ENCODE measurements around the gene CDK5RAP1. TPM values are rescaled to one million over a fixed set of nuclear protein-coding genes. Genes with fewer than 3 reads are reported as not detected.
A peak's percentile ranks its signal among the peaks of the same experiment; 100 is the strongest.

CDK5RAP1 gene
- total RNA-seq, 1 donor, result 22.5 TPM

DNA sequence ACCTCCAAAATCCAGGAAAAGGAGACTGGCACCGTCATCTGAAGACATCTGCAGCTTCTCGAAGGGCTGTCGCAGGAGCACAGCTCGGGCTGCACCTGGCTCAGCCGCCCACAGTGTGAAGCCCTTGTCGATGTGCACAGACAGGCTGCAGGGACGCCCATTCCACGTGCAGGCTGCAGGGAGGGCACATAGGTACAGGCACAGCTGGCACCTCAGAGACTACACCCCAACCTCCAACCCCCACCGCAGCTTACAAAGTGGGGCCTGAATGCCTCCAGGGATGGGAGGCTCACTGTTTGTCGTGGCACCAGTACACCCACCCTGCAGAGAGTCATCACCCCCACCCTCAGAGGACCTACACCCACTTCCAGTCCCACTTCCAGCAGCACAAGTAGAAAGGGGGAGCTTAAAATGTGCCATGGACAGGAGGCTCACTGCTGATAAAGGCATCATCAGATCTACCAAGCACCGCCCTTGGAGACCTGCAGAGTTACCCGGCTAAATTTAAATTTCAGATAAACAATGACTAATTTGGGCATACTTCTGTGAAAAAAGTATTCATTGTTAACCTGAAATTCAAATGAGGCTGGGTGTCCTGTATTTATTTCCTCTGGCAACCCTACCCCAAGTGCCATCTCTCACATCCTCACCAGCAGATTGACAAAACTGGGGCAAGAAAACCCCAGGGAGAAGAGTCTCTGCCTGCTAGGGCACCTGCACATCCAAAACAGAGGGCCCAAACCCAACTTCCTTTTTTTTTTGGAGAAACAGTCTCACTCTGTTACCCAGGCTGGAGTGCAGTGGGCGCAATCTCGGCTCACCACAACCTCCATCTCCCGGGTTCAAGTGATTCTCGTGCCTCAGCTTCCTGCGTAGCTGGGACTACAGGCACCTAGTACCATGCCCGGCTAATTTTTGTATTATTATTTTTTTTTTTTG is 7.7 kb upstream of the CDK5RAP1 start:
- TF ChIP-seq, protein P1, sequence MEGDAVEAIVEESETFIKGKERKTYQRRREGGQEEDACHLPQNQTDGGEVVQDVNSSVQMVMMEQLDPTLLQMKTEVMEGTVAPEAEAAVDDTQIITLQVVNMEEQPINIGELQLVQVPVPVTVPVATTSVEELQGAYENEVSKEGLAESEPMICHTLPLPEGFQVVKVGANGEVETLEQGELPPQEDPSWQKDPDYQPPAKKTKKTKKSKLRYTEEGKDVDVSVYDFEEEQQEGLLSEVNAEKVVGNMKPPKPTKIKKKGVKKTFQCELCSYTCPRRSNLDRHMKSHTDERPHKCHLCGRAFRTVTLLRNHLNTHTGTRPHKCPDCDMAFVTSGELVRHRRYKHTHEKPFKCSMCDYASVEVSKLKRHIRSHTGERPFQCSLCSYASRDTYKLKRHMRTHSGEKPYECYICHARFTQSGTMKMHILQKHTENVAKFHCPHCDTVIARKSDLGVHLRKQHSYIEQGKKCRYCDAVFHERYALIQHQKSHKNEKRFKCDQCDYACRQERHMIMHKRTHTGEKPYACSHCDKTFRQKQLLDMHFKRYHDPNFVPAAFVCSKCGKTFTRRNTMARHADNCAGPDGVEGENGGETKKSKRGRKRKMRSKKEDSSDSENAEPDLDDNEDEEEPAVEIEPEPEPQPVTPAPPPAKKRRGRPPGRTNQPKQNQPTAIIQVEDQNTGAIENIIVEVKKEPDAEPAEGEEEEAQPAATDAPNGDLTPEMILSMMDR (IDR thresholded peaks at IDR 0.05; ENCODE audit: insufficient read depth, low read depth, low read length), result no peak
- no peak for DNase-seq (ENCODE audit: low read depth)

DNA sequence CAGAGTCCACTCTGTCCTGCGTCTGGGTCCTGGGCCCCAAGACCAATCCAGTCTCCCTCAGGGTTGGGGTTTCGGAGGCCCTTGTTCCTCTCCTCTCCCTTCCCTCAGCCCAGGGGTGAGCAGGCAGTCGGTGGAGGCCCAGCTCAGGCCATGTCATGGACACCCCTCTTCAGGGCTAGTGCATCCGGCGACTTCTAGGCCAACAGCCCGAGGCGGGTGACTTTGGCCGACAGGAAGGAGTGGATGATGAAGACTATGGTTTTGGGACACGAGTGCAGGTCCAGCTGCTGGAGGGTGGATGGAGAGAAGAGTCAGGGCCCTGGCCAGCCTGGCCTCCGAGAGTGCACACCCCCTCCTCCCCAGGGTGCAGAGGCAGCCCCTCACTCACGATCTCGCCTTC is 7.0 kb upstream of the CDK5RAP1 start:
- no peak overlapping the region for H3K4me3 ChIP-seq (ENCODE audit: low read depth, low read length)
- no peak for DNase-seq (ENCODE audit: low read depth)
- TF ChIP-seq, protein P1 (IDR thresholded peaks at IDR 0.05; ENCODE audit: insufficient read depth, low read depth, low read length), result no peak

More for the DNA sequence above, 7.7 kb upstream of the CDK5RAP1 start:
- H3K4me3 ChIP-seq (ENCODE audit: low read depth, low read length), result no peak overlapping the region

DNA sequence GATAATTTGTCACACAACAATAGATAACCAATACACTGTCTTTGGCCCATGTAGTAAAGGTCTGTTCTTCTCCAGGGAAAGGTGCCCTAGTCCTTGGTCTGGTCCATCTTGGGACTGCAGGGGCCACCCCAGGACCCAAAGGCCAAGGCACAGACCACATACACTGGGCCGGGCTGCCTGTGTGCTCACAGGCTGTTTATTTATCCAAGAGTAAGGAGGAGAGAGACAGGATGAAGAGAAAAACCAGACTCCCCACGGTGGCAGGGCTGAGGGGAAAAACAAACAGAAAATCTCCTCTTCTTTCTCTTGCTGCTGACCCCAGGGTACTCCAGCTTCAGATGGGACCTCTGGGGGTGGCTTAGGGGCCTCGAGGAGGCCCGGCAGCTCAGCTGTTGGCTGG is 6.5 kb upstream of the CDK5RAP1 start:
- TF ChIP-seq, protein P1 (IDR thresholded peaks at IDR 0.05; ENCODE audit: insufficient read depth, low read depth, low read length), result no peak
- H3K4me3 ChIP-seq (ENCODE audit: low read depth, low read length), result no peak overlapping the region
- DNase-seq (ENCODE audit: low read depth), result peak; percentile 22

DNA sequence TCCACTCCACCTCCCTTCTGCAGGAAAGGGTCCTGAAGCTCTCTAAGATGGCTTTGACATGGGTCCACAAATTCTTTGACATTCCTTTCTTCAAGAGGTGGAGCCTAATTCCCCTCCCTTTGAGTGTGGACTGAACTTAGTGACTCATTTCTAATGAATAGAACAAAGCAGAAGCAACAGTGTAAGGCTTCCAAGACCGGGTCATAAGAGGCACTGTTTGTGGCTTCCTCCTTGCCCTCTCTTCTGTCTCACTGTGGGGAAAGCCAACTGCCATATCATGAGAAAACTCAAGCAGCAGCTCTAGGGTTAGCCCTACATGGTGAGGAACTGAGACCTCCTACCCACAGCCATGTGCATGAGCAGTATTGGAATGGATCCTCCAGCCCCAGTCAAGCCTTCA is 5.9 kb upstream of the CDK5RAP1 start:
- TF ChIP-seq, protein P1 (IDR thresholded peaks at IDR 0.05; ENCODE audit: insufficient read depth, low read depth, low read length), result no peak
- DNase-seq (ENCODE audit: low read depth), result no peak
- H3K4me3 ChIP-seq (ENCODE audit: low read depth, low read length), result no peak overlapping the region

DNA sequence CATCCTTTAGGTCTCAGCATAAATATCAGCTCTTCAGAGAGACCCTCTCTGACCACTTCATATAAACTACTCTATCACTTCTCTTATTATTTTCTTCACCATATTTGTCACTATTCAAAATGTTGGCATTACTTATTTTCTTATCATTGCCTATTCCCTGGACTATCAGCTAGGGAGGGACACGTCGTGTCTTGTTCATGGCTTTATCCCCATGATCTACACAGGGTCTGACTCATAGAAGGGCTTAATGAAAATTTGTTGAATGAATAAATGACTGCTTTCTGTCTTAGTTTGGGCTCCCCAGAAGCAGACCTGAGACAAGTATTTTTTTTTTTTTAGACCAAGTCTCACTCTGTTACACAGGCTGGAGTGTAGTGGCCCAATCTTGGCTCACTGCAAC is 3.0 kb upstream of the CDK5RAP1 start:
- H3K4me3 ChIP-seq (ENCODE audit: low read depth, low read length), result no peak overlapping the region

DNA sequence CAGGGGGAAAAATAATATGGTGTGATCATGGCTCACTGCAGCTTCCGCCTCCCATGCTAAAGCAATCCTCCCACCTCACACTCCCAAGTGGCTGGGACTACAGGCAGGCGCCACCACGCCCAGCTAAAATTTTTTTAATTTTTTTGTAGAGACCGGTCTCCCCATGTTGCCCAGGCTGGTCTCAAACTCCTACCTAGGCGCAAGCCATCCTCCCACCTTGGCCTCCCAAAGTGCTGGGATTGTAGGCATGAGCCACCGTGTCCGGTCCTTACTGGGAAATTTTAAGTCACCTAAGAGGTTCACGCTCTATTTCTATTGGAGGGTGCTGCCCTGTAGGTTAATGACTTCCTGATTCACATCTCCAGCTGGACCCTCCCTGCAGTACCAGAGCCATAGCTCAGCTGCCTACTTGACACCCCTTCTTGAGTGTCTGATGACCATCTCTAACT is 626 bp upstream of the CDK5RAP1 start:
- DNase-seq (ENCODE audit: low read depth), result peak; percentile 19
- TF ChIP-seq, protein P1 (IDR thresholded peaks at IDR 0.05; ENCODE audit: insufficient read depth, low read depth, low read length), result no peak

More for the DNA sequence above, 3.0 kb upstream of the CDK5RAP1 start:
- no peak for DNase-seq (ENCODE audit: low read depth)
- TF ChIP-seq, protein P1 (IDR thresholded peaks at IDR 0.05; ENCODE audit: insufficient read depth, low read depth, low read length), result no peak

More for the DNA sequence above, 626 bp upstream of the CDK5RAP1 start:
- H3K4me3 ChIP-seq (ENCODE audit: low read depth, low read length), result peak overlapping the region; percentile 99

All from fibroblast of villous mesenchyme (primary cell).